Tibial nerve (tissue), 3 donors: Measurements from ENCODE around the gene NRCAM.

Experiments used
- POLR2A ChIP-seq, 2 donors: fragments of 450-650 bp; IDR thresholded peaks; one replicate each; pipeline ENCODE4 v1.6.1; 2017; ENCODE audit warnings: antibody characterized with exemption in 2 of 2, mild to moderate bottlenecking in 2 of 2, moderate library complexity in 2 of 2
- TF ChIP-seq, protein P1 (sequence below), 5 experiments: fragments of 200-600 bp in 3 of 5; fragments of 450-650 bp in 2 of 5; sonication (generic) in 3 of 5; IDR thresholded peaks; one replicate each; pipeline ENCODE4 v1.5.1; 2016 to 2019; ENCODE audit warnings: antibody characterized with exemption in 5 of 5, mild to moderate bottlenecking in 3 of 5, moderate library complexity in 2 of 5

DNA sequence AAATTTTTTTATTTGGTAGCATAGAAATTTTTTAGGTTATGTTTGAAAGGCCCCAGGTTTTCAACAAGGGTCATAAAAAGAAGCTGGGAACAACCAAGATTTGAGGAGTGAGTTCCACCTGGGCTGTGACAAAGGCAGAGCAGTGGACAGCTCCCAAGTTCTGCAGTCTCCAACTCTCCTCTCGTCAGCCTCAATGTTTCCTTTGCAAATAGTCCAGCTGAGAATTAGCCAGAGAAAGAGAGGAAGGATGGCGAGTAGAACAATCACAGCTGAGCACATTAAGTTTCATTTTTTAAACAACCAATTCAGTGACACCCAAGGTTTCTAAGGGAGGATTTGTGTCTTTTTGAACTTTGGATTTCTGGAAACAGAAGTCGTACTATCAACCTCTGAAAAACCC is 143.2 kb downstream of the NRCAM start:
- TF ChIP-seq POLR2A (IDR thresholded peaks at IDR 0.05), result no peak
- TF ChIP-seq, protein P1, sequence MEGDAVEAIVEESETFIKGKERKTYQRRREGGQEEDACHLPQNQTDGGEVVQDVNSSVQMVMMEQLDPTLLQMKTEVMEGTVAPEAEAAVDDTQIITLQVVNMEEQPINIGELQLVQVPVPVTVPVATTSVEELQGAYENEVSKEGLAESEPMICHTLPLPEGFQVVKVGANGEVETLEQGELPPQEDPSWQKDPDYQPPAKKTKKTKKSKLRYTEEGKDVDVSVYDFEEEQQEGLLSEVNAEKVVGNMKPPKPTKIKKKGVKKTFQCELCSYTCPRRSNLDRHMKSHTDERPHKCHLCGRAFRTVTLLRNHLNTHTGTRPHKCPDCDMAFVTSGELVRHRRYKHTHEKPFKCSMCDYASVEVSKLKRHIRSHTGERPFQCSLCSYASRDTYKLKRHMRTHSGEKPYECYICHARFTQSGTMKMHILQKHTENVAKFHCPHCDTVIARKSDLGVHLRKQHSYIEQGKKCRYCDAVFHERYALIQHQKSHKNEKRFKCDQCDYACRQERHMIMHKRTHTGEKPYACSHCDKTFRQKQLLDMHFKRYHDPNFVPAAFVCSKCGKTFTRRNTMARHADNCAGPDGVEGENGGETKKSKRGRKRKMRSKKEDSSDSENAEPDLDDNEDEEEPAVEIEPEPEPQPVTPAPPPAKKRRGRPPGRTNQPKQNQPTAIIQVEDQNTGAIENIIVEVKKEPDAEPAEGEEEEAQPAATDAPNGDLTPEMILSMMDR (IDR thresholded peaks at IDR 0.05), result no peak
